T-helper 2 cell treated with Interferon-gamma antibody and Interleukin-4, amounts not matched to agents 5 μg/mL and 100 μg/mL, for 36 hours (primary cell): ENCODE data around the gene NXT1.

ENCODE experiments used
- DNase-seq: peaks from one replicate; pipeline ENCODE4 v3.0.0; 2021; ENCODE audit warnings: low spot score
- H3K27ac Mint-ChIP-seq: one replicate; pipeline ENCODE4 v1.8.0; 2021; ENCODE audit warnings: mild to moderate bottlenecking, mixed read lengths
- H3K27me3 Mint-ChIP-seq: one replicate; pipeline ENCODE4 v1.8.0; 2021; ENCODE audit warnings: low read depth, mixed read lengths
- H3K36me3 Mint-ChIP-seq: one replicate; pipeline ENCODE4 v1.8.0; 2021; ENCODE audit warnings: low read depth, mixed read lengths
- H3K4me1 Mint-ChIP-seq: one replicate; pipeline ENCODE4 v1.8.0; 2021; ENCODE audit warnings: low read depth, mixed read lengths
- H3K4me3 Mint-ChIP-seq: one replicate; pipeline ENCODE4 v1.8.0; 2022; ENCODE audit warnings: mild to moderate bottlenecking, moderate library complexity, mixed read lengths
- H3K9me3 Mint-ChIP-seq: one replicate; pipeline ENCODE4 v1.8.0; 2021; ENCODE audit warnings: mixed read lengths

NXT1 gene

DNA sequence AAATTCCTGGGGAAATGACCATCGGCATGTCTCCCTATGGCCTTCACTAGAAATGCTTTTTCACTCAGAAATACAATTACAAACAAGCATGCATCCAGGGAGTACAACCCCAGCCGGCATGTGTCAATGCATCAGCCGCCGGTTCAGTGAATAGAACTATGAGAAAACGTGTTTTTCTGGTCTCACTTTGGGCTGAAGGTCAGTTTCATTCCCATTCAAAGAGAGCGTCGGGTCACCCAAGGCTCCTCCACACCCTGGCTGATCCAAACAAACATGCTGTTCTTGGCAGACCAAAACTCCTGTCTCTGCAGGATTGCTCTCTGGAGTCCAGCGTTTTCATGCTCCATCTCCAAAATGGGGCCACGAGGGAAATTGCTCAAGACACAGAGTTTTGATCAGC, 35.5 kb upstream of the NXT1 start:
- Mint-ChIP-seq H3K27me3 (no peaks in the 10 kb centered on the region), H3K27ac (no peak overlapping the region), H3K9me3 (no peaks in the 10 kb centered on the region), H3K36me3 (no peaks in the 10 kb centered on the region), H3K4me3 (no peak overlapping the region), H3K4me1 (no peaks in the 10 kb centered on the region)
- no peak for DNase-seq

GRCh38 chr20:23316626-23317025, 34.0 kb upstream of the NXT1 start:
- Mint-ChIP-seq H3K27ac (no peak overlapping the region), H3K9me3 (no peaks in the 10 kb centered on the region), H3K27me3 (no peaks in the 10 kb centered on the region), H3K4me3 (no peak overlapping the region), H3K36me3 (no peaks in the 10 kb centered on the region), H3K4me1 (no peaks in the 10 kb centered on the region)
- no peak for DNase-seq

DNA sequence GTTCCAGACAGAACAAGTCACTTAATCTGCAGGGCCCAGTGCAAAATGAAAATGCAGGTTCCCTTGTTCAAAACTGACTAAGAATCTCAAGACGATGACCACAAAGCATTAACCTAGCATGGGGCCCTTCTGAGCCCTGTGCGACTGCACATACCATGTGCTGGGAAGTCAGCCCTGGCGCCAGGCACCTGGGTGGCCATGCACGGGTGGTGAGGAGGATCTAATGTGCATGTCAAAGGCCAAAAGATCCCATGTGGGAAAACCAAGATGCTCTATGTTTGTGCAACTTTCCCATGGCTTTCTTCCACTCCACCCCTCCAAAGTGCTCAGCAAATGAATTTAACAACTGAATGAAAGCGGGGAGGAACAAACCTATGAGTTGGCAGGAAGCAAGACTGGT, 33.5 kb upstream of the NXT1 start:
- no peaks in the 10 kb centered on the region for H3K27me3 Mint-ChIP-seq
- no peaks in the 10 kb centered on the region for H3K9me3 Mint-ChIP-seq
- H3K36me3 Mint-ChIP-seq = no peaks in the 10 kb centered on the region

GRCh38 chr20:23318347-23318746, 32.2 kb upstream of the NXT1 start:
- H3K27ac Mint-ChIP-seq = no peak overlapping the region
- H3K27me3 Mint-ChIP-seq = no peaks in the 10 kb centered on the region
- no peak for DNase-seq
- H3K4me1 Mint-ChIP-seq = no peaks in the 10 kb centered on the region
- no peaks in the 10 kb centered on the region for H3K9me3 Mint-ChIP-seq
- no peaks in the 10 kb centered on the region for H3K36me3 Mint-ChIP-seq
- H3K4me3 Mint-ChIP-seq = no peak overlapping the region

More for the DNA sequence above, 33.5 kb upstream of the NXT1 start:
- no peak for DNase-seq
- no peak overlapping the region for H3K27ac Mint-ChIP-seq
- no peak overlapping the region for H3K4me3 Mint-ChIP-seq
- H3K4me1 Mint-ChIP-seq = no peaks in the 10 kb centered on the region

- Mint-ChIP-seq H3K27ac (no peak overlapping the region), H3K36me3 (no peaks in the 10 kb centered on the region), H3K27me3 (no peaks in the 10 kb centered on the region), H3K4me1 (no peaks in the 10 kb centered on the region), H3K9me3 (no peaks in the 10 kb centered on the region), H3K4me3 (no peak overlapping the region)
- no peak for DNase-seq
Measured at GRCh38 chr20:23320317-23320716, 30.3 kb upstream of the NXT1 start.

DNA sequence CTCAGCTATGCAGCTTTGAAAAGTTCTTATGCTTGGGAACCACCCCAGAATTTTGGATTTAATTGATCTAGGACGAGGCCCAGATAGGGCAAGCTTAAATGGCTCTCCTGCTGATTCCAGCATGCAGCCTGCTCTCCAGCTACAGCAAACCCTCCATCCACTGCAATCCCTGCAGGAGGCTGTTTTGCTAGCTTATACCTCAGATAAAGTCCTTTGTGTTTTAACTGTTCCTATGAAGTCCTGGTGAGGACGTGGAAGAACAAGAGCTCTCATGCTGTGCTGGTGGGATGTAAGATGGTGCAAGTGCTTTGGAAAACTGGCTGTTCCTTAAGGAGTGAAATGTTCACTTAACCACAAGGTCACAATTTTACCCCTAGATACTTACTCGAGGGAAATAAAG, 25.5 kb upstream of the NXT1 start:
- Mint-ChIP-seq H3K27me3 (no peaks in the 10 kb centered on the region), H3K27ac (no peak overlapping the region), H3K4me3 (no peak overlapping the region), H3K9me3 (no peaks in the 10 kb centered on the region), H3K36me3 (no peaks in the 10 kb centered on the region), H3K4me1 (no peaks in the 10 kb centered on the region)
- no peak for DNase-seq

DNA sequence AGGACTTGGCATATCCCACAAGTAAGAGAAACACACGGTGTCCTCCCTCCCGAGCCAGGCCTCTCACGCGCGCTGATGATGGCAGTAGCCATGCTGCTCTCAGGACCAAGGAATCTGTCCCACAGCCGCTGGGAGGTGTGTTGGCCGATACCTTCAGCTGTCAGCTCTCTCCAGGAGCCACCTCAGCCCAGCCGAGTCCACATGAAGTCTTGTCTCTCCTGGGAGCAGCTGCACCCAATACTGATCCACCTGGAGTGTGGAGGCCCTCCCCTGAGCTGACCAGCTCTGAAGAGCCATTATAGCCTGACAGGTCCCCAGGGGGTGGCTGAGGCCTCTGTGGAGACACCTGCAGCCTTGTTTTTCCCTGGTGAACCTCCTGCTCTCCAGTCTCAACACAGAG, 23.8 kb upstream of the NXT1 start:
- Mint-ChIP-seq H3K4me3 (no peak overlapping the region), H3K36me3 (no peaks in the 10 kb centered on the region), H3K9me3 (no peaks in the 10 kb centered on the region), H3K4me1 (no peaks in the 10 kb centered on the region), H3K27ac (no peak overlapping the region), H3K27me3 (no peaks in the 10 kb centered on the region)
- no peak for DNase-seq

GRCh38 chr20:23327617-23328333, 22.8 kb upstream of the NXT1 start:
- no peaks in the 10 kb centered on the region for H3K9me3 Mint-ChIP-seq
- no peak overlapping the region for H3K4me3 Mint-ChIP-seq
- H3K36me3 Mint-ChIP-seq = no peaks in the 10 kb centered on the region

DNA sequence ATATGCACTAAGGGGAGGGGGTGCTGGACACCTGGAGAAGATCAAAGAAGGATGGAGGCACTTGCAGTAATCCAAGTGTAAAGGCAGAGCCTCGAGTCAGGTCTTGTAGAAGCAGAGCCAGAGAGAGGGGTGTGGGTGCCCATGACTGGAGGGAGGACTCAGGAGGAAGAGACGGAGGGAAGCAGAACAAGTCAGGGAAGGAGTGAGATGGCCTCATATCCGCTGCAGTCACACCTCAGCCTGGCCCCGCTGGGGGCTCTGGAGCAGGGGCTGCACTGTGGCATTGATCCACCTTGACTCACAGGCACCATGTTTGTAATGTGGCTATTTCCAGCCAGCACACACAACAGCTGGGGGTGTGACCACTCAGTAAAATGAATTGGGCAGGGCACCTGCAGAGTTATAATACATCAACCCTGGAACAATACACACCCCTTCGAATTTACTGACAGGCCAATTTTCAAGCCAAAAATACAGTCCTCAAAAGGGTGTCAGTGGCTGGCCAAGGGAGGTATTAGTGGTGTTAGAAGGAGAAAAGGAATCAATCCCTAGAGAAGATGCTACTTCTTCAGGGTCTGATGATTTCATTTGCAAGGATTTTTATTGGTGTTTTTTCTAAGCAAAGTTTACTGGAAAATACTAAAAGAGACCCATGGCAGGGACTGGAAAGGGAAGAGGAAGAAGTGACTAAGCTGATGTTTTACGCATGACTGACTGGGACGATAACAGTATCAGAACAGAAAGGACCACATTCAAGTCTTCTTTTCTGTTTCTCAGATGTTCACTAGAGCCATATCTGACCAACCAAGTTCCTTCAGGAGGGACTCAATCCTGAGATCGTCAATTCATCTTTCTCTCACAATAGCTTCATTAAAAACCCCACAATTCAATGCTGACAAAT, 18.9 kb upstream of the NXT1 start:
- Mint-ChIP-seq H3K4me1 (peaks cover 8% of the 10 kb centered on the region), H3K27me3 (no peaks in the 10 kb centered on the region), H3K27ac (no peak overlapping the region), H3K36me3 (no peaks in the 10 kb centered on the region), H3K4me3 (no peak overlapping the region), H3K9me3 (no peaks in the 10 kb centered on the region)
- no peak for DNase-seq

More at GRCh38 chr20:23327617-23328333, 22.8 kb upstream of the NXT1 start:
- no peaks in the 10 kb centered on the region for H3K27me3 Mint-ChIP-seq
- no peaks in the 10 kb centered on the region for H3K4me1 Mint-ChIP-seq
- H3K27ac Mint-ChIP-seq = no peak overlapping the region
- no peak for DNase-seq

DNA sequence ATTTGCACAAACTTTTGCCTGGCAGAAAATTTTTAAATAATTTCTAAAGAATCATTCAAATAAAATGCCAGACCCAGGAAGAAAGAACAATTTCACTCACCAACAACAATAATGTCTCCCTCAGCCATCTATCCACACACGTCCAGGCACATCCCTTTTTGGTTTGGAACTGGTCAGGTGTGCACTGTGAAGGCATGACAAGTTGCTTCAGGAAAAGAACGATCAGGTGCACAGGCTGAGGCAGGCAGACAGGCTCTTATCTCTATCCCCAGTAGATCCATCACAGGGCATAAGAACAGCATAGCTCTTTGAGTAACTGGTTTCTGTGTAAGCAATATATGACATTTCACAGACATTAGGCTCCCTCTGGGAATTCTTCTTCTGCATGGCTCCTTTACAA, 18.1 kb upstream of the NXT1 start:
- DNase-seq = no peak

GRCh38 chr20:23334111-23334510, 16.5 kb upstream of the NXT1 start:
- no peaks in the 10 kb centered on the region for H3K27me3 Mint-ChIP-seq

More for the DNA sequence above, 18.1 kb upstream of the NXT1 start:
- Mint-ChIP-seq H3K9me3 (no peaks in the 10 kb centered on the region), H3K36me3 (no peaks in the 10 kb centered on the region), H3K4me1 (peaks cover 8% of the 10 kb centered on the region), H3K27ac (no peak overlapping the region), H3K27me3 (no peaks in the 10 kb centered on the region), H3K4me3 (no peak overlapping the region)

DNA sequence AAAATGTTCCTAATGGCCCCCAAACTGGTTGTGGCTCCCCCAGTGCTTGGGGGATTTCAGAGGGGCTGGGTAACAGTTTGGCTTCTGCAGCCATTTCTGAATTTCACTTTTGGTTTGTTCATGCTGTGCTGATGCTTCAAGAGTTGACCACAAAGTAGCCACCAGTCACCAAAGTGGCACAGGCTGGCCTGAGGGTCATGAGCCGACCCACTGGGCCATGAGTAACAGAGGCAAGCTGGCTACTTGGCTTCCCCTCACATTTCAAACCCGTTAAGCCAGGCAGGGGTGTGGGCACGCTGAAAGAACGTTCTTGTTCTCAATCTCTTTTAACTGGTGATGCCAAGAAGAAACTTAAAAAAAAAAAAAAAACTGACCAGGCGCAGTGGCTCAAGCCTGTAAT, 15.1 kb upstream of the NXT1 start:
- no peaks in the 10 kb centered on the region for H3K27me3 Mint-ChIP-seq
- H3K27ac Mint-ChIP-seq = no peak overlapping the region
- no peaks in the 10 kb centered on the region for H3K9me3 Mint-ChIP-seq
- peaks cover 8% of the 10 kb centered on the region for H3K4me1 Mint-ChIP-seq
- no peak for DNase-seq
- H3K4me3 Mint-ChIP-seq = no peak overlapping the region
- no peaks in the 10 kb centered on the region for H3K36me3 Mint-ChIP-seq

More at GRCh38 chr20:23334111-23334510, 16.5 kb upstream of the NXT1 start:
- peaks cover 8% of the 10 kb centered on the region for H3K4me1 Mint-ChIP-seq
- no peaks in the 10 kb centered on the region for H3K9me3 Mint-ChIP-seq
- no peak for DNase-seq
- H3K36me3 Mint-ChIP-seq = no peaks in the 10 kb centered on the region
- no peak overlapping the region for H3K27ac Mint-ChIP-seq
- no peak overlapping the region for H3K4me3 Mint-ChIP-seq

GRCh38 chr20:23336476-23336875, 14.1 kb upstream of the NXT1 start:
- H3K27ac Mint-ChIP-seq = no peak overlapping the region
- no peak for DNase-seq
- no peak overlapping the region for H3K4me3 Mint-ChIP-seq
- H3K27me3 Mint-ChIP-seq = no peaks in the 10 kb centered on the region
- H3K9me3 Mint-ChIP-seq = no peaks in the 10 kb centered on the region
- peaks cover 8% of the 10 kb centered on the region for H3K4me1 Mint-ChIP-seq
- no peaks in the 10 kb centered on the region for H3K36me3 Mint-ChIP-seq

- Mint-ChIP-seq H3K4me3 (no peak overlapping the region), H3K27ac (no peak overlapping the region), H3K9me3 (no peaks in the 10 kb centered on the region), H3K36me3 (no peaks in the 10 kb centered on the region), H3K4me1 (peaks cover 8% of the 10 kb centered on the region), H3K27me3 (no peaks in the 10 kb centered on the region)
- DNase-seq = no peak
Measured at GRCh38 chr20:23337312-23337711, 13.3 kb upstream of the NXT1 start.
